Gastrocnemius medialis (tissue), 4 donors: ENCODE results near the gene SHROOM3.

Source experiments
- POLR2A ChIP-seq, 2 donors: fragments of 450-650 bp; IDR thresholded peaks; one replicate each; pipeline ENCODE4 v1.6.1; 2017; ENCODE audit warnings: antibody characterized with exemption in 2 of 2, mild to moderate bottlenecking in 2 of 2, moderate library complexity in 2 of 2
- TF ChIP-seq, protein P1 (sequence below), 5 experiments: fragments of 450-650 bp in 3 of 5; fragments of 200-600 bp in 2 of 5; sonication (generic) in 2 of 5; IDR thresholded peaks in 4 of 5; conservative IDR thresholded peaks in 1 of 5; 1 replicate in 4 of 5; 2 replicates in 1 of 5; pipeline ENCODE4 v1.5.1; 2016 to 2019; ENCODE audit warnings: antibody characterized with exemption in 5 of 5, mild to moderate bottlenecking in 3 of 5, moderate library complexity in 3 of 5

DNA sequence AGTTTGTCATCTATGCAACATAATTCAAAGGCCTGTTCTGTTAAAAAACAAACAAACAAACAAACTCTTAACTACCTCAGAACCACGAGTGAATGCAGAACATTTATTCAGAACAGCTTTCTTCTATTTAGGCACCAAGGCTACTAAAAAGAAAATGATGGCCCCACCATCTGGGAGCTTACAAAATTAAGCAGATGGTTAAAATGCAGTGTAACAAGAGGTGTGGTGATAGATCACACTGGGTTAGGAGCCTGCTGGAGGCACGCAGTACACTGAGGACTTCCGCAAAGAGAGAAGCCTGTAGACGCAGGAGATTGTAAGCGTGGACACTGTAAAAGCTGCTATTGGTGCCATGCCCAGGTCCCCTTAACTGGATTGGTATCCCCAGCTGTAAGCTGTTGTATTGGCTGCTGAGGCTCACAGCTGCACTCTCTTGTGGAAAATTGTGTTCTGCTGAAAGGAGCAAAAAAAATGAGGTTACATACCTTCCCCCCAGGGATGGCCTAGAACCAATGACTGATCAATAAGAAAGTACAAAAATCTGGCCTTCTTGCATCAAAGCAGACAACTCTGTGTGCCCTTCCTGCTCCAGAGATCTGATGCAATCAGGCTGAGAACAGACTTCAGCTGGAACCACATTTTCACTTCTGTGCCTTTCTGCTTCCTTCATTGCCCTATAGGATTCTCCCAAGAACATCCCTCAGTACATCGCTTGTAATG lies 60.0 kb downstream of the SHROOM3 start:
- TF ChIP-seq, protein P1, sequence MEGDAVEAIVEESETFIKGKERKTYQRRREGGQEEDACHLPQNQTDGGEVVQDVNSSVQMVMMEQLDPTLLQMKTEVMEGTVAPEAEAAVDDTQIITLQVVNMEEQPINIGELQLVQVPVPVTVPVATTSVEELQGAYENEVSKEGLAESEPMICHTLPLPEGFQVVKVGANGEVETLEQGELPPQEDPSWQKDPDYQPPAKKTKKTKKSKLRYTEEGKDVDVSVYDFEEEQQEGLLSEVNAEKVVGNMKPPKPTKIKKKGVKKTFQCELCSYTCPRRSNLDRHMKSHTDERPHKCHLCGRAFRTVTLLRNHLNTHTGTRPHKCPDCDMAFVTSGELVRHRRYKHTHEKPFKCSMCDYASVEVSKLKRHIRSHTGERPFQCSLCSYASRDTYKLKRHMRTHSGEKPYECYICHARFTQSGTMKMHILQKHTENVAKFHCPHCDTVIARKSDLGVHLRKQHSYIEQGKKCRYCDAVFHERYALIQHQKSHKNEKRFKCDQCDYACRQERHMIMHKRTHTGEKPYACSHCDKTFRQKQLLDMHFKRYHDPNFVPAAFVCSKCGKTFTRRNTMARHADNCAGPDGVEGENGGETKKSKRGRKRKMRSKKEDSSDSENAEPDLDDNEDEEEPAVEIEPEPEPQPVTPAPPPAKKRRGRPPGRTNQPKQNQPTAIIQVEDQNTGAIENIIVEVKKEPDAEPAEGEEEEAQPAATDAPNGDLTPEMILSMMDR (IDR thresholded peaks at IDR 0.05 in 4 of 5, conservative IDR thresholded peaks at IDR 0.05 in 1 of 5): no peak
- no peak for TF ChIP-seq POLR2A (IDR thresholded peaks at IDR 0.05)
